HEK293T (cell line): Measurements from ENCODE around the gene TRPV4.
"Not testable (repeated sequence)": the region's sequence is repeated elsewhere in the genome, so short reads cannot be mapped to it uniquely, and the experiment has no call there.

Experiments
- CTCF ChIA-PET: fragments of 350-600 bp; formaldehyde crosslinking; extraction: SDS; loops from one replicate; lab custom pipeline; 2021; ENCODE audit warnings: antibody characterized with exemption, inconsistent platforms; lab: Yijun Ruan, JAX
- POLR2A ChIA-PET: fragments of 350-600 bp; formaldehyde crosslinking; extraction: SDS; loops from one replicate; lab custom pipeline; 2020; ENCODE audit warnings: antibody characterized with exemption, inconsistent platforms; lab: Yijun Ruan, JAX
- DNase-seq: peaks from one replicate; pipeline ENCODE4 v3.0.0; 2012; ENCODE audit warnings: mixed read lengths; ENCODE audit errors: extremely low spot score
- ARNT ChIP-seq: fragments of 450-650 bp; IDR thresholded peaks from 2 replicates; pipeline ENCODE4 v1.6.1; 2017; ENCODE audit warnings: mild to moderate bottlenecking
- BHLHE40 ChIP-seq: fragments of 450-650 bp; IDR thresholded peaks from 2 replicates; pipeline ENCODE4 v1.6.1; 2016; ENCODE audit warnings: mild to moderate bottlenecking, moderate library complexity, borderline replicate concordance
- CTBP1 ChIP-seq: fragments of 450-650 bp; IDR thresholded peaks from 2 replicates; pipeline ENCODE4 v1.6.1; 2016; ENCODE audit warnings: borderline replicate concordance
- ELF4 ChIP-seq: fragments of 450-650 bp; IDR thresholded peaks from 2 replicates; pipeline ENCODE4 v1.6.1; 2017; ENCODE audit warnings: antibody characterized with exemption
- FOXA1 ChIP-seq: fragments of 450-650 bp; IDR thresholded peaks from 2 replicates; pipeline ENCODE4 v1.6.1; 2016; ENCODE audit warnings: mild to moderate bottlenecking
- FOXK2 ChIP-seq: fragments of 450-650 bp; IDR thresholded peaks from 2 replicates; pipeline ENCODE4 v1.6.1; 2016; ENCODE audit warnings: mild to moderate bottlenecking
- FOXM1 ChIP-seq: fragments of 450-650 bp; IDR thresholded peaks from 2 replicates; pipeline ENCODE4 v1.6.1; 2017; ENCODE audit warnings: mild to moderate bottlenecking, borderline replicate concordance
- HDGF ChIP-seq: fragments of 450-650 bp; IDR thresholded peaks from 2 replicates; pipeline ENCODE4 v1.6.1; 2017; ENCODE audit warnings: antibody characterized with exemption, borderline replicate concordance
- L3MBTL2 ChIP-seq: fragments of 450-650 bp; conservative IDR thresholded peaks from 2 replicates; pipeline ENCODE4 v1.6.1; 2016; ENCODE audit warnings: mild to moderate bottlenecking
- LEF1 ChIP-seq: fragments of 450-650 bp; IDR thresholded peaks from 2 replicates; pipeline ENCODE4 v1.6.1; 2017; ENCODE audit warnings: mild to moderate bottlenecking, borderline replicate concordance
- NFRKB ChIP-seq: fragments of 450-650 bp; IDR thresholded peaks from 2 replicates; pipeline ENCODE4 v1.6.1; 2016; ENCODE audit warnings: mild to moderate bottlenecking, moderate library complexity
- SP1 ChIP-seq: fragments of 450-650 bp; IDR thresholded peaks from 2 replicates; pipeline ENCODE4 v1.6.1; 2017
- SUZ12 ChIP-seq: fragments of 450-650 bp; IDR thresholded peaks from 2 replicates; pipeline ENCODE4 v1.6.1; 2016; ENCODE audit warnings: mild to moderate bottlenecking
- TARDBP ChIP-seq: fragments of 450-650 bp; IDR thresholded peaks from 2 replicates; pipeline ENCODE4 v1.6.1; 2016
- ZNF384 ChIP-seq: fragments of 450-650 bp; IDR thresholded peaks from 2 replicates; pipeline ENCODE4 v1.6.1; 2016
- TF ChIP-seq, protein P1 (sequence below): fragments of 450-650 bp; IDR thresholded peaks from 2 replicates; pipeline ENCODE4 v1.6.1; 2016

Gene TRPV4

DNA sequence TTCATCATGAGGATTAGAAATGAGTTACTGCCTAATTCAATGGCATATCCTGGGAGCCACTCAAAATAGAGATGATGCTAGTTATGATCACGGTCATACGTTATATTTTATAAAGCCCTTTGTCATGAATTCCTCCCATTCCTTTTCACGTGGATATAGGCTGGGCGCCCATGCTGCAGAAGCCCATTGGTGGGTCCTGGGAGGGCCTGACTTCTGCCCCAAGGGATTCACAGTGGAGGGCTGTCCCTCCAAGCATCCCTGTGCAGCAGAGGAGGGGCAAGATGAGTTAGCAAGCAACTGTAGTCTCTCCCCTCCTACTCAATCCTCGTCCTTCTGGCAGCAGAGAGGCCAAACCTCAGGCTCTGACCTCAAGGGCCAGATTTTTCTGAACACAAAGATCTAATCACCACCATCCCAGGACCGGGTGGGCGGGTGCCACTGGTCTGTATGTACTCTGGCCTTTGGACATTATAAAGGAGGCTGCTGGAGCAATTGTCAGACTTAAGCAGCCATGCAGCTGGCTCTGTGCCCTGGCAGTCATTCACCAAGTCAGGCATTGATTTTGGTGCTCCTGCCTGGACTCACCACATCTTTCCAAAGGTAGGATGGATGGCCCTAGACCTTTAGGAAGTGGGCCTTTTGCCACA, 38.6 kb upstream of the TRPV4 start:
- ChIA-PET CTCF (no interaction called here), POLR2A (no interaction called here)
- TF ChIP-seq CTBP1 (no peak), FOXK2 (no peak), TARDBP (no peak)
- DNase-seq, result no peak

GRCh38 chr12:109870648-109871047, 37.5 kb upstream of the TRPV4 start:
- TF ChIP-seq ARNT (no peak), FOXK2 (no peak), HDGF (no peak), NFRKB (no peak), FOXM1 (no peak), LEF1 (no peak)
- TF ChIP-seq, protein P1, sequence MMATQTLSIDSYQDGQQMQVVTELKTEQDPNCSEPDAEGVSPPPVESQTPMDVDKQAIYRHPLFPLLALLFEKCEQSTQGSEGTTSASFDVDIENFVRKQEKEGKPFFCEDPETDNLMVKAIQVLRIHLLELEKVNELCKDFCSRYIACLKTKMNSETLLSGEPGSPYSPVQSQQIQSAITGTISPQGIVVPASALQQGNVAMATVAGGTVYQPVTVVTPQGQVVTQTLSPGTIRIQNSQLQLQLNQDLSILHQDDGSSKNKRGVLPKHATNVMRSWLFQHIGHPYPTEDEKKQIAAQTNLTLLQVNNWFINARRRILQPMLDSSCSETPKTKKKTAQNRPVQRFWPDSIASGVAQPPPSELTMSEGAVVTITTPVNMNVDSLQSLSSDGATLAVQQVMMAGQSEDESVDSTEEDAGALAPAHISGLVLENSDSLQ, result no peak
- DNase-seq, result no peak
- CTCF ChIA-PET, result interaction anchor here (1.4 to 1.5 kb wide), 2 partner anchors 8 to 25 kb away, joined by 3 to 4 read pairs; no protein-coding TSS in a partner anchor
- POLR2A ChIA-PET, result no interaction called here

GRCh38 chr12:109868182-109869051, 35.2 kb upstream of the TRPV4 start:
- POLR2A ChIA-PET, result interaction anchor here (1.4 kb wide), 1 partner anchor 9 kb away, joined by 4 read pairs; no protein-coding TSS in a partner anchor
- CTCF ChIA-PET, result interaction anchor here (0.6 kb wide), 1 partner anchor 18 kb away, joined by 3 read pairs; no protein-coding TSS in a partner anchor
- TF ChIP-seq, protein P1, result peak; percentile 67
- TF ChIP-seq ZNF384, result peak; percentile 56; the same call in 1 of the 2 replicates
- no peak for TF ChIP-seq FOXK2
- no peak for TF ChIP-seq FOXM1
- DNase-seq, result no peak

DNA sequence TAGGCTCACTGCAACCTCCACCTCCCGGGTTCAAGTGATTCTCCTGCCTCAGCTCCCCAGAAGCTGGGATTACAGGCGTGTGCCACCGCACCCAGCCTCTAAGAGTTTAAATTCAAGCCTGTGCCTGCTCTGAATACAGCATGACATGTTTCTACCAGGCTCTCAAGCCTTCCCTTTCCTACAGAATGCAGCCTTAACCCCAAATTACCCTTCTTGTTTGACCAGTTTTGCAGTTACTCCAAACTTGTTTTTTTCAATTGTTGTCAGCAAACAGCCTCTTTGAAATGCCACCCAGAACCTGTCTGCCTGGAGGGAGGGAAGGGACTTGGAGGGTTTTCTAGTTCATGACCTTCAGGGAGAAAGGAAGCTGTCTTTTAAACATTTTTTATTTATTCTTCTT, 31.7 kb upstream of the TRPV4 start:
- ChIA-PET POLR2A (no interaction called here), CTCF (interaction anchor here (0.6 to 4.1 kb wide), 4 partner anchors 12 to 1519 kb away, joined by 3 to 19 read pairs (median 6); no protein-coding TSS in a partner anchor)
- no peak for TF ChIP-seq FOXK2
- TF ChIP-seq HDGF, result no peak
- TF ChIP-seq NFRKB, result no peak
- no peak for TF ChIP-seq ARNT
- no peak for TF ChIP-seq ZNF384
- TF ChIP-seq, protein P1, result no peak
- TF ChIP-seq L3MBTL2, result no peak
- no peak for TF ChIP-seq FOXA1
- TF ChIP-seq CTBP1, result no peak
- TF ChIP-seq FOXM1, result no peak
- no peak for TF ChIP-seq LEF1
- no peak for TF ChIP-seq SP1
- TF ChIP-seq TARDBP, result no peak
- no peak for TF ChIP-seq SUZ12
- TF ChIP-seq ELF4, result no peak
- TF ChIP-seq BHLHE40, result no peak
- DNase-seq, result no peak

GRCh38 chr12:109863847-109864712, 30.9 kb upstream of the TRPV4 start:
- no peak for DNase-seq
- ChIA-PET CTCF (interaction anchor here (0.9 to 4.1 kb wide), 3 partner anchors 11 to 59 kb away, joined by 4 to 19 read pairs (median 10); no protein-coding TSS in a partner anchor), POLR2A (no interaction called here)
- TF ChIP-seq, protein P1, result no peak
- TF ChIP-seq FOXK2, result no peak
- TF ChIP-seq HDGF, result no peak
- TF ChIP-seq CTBP1, result no peak
- TF ChIP-seq NFRKB, result no peak
- no peak for TF ChIP-seq ARNT
- TF ChIP-seq SUZ12, result no peak

GRCh38 chr12:109862491-109862890, 29.3 kb upstream of the TRPV4 start:
- POLR2A ChIA-PET, result not testable (repeated sequence)

More at GRCh38 chr12:109862491-109862890, 29.3 kb upstream of the TRPV4 start:
- DNase-seq, result not testable (repeated sequence)
- CTCF ChIA-PET, result interaction anchor here (3.4 to 4.1 kb wide), 2 partner anchors 9 to 17 kb away, joined by 10 to 19 read pairs; no protein-coding TSS in a partner anchor
